HT1080 (cell line): ENCODE measurements around the gene MEGF11. TPM values are rescaled to one million over a fixed set of nuclear protein-coding genes. Genes with fewer than 3 reads are reported as not detected.
A peak's percentile ranks its signal among the peaks of the same experiment; 100 is the strongest.

Experiments
- DNase-seq: peaks from one replicate; pipeline ENCODE4 v3.0.0-alpha.2; 2015; ENCODE audit warnings: low read depth
- polyA plus RNA-seq, 2 experiments: library from polyadenylated mRNA; depleted of rRNA; stranded (reverse); fragments of >200 nt; gene quantifications; 2 replicates each; pipeline ENCODE4 v1.2.3, GENCODE V29; 2015
- total RNA-seq: library from RNA; depleted of rRNA; stranded (reverse); fragments of >200 nt; shearing (Covaris generic); gene quantifications from 2 replicates; pipeline ENCODE4 v1.2.3, GENCODE V29; 2014; rRNA removed

Gene MEGF11
- 0.07 and 0.11 TPM in 2 replicates for total RNA-seq
- polyA plus RNA-seq (2015; cell fraction: cytosol; rRNA removed), result 0.07 and 0.24 TPM in 2 replicates
- polyA plus RNA-seq (2015; cell fraction: nucleus; rRNA removed), result 0.15 TPM in 1 of 2 replicates, not detected in the other

DNA sequence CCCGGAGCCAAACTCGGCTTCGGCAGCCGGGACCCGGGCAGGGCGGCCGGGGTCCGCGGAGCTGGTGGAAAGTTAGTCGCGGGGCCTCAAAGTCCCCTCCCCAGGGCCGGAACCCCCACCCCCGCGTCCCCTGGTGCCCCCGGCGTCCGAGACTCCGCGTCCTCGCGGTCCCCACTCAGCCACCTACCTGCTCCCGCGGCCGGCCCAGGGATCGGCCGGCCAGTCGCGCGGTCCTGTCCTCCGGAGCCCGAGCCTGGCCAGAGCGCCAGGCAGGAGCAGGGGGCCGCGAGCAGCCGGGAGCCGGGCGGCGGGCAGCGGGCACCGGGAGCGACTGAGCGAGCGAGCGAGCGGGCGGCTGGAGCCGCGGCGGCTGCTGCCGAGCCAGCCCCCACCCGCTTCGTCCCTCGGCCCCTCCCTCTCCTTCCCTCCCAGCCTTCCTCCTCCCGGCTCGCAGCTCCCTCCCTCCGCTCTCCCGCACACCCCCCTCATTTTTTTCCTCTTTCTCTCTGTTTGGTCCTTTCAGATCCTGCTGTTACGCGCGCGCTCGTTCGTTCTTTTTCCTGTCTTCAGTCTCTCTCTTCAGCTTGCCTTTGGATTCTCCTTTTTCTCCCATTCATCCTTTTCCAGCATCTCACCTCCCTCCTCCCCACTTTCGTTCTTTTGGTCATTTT, at the start of gene MEGF11:
MEGF11 (minus strand) TSS at position 333 of the 671 bp plus-strand sequence. CDS start 125,347 bp downstream, outside the sequence.
- peak; percentile 24 for DNase-seq

DNA sequence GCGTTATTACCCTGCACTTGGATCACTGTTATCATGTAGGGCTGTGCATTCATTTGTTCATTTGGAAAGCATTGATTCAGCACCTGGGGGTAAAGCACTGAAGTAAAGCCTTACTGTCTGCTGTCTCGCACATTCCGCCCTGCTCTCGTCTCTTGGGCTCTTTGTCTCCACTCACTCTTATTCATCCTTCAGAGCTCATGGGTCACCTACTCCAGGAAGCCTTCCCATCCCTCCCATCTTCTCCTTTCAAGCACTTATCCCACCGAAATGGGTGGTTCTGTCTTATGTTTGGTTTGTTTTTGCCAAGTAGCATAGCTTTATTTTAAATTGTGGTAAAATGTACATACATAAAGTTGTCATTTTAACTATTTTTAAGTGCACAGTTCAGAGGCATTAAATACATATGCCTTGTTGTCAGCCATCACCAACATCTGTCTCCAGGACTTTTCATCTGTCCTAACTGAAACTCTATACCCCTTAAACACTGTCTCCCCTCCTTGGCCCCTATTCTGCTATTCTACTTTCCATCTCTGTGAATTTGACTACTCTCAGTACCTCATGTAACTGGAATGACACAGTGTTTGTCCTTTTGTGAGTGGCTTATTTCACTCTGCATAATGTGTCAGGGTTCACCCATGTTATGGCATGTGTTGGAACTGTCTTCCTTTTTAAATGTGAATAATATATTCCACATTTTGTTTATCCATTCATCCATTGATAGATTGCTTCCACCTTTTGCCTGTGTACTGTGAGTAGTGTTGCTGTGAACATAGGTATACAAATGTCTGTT, 49.1 kb upstream of the MEGF11 start:
- no peak for DNase-seq

GRCh38 chr15:66298803-66299251, 45.3 kb upstream of the MEGF11 start:
- DNase-seq, result no peak

DNA sequence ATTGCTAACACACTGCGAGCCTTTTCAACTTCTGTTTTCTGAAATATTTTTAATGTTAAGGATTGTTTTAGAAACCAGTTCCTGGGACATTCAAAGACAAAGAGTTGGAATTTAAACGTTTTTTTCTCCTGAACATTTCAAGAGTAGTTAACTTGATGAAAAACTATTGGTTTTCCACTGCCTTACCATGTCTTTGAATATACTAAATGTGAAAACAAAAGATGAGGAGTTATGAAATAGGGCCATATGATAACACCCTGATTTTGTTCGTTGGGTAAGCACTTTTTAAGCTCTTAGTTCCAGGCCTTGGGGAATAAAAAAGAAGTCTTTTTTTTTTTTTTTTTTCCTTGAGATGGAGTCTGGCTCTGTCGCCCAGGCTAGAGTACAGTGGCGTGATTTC, 42.6 kb upstream of the MEGF11 start:
- no peak for DNase-seq

DNA sequence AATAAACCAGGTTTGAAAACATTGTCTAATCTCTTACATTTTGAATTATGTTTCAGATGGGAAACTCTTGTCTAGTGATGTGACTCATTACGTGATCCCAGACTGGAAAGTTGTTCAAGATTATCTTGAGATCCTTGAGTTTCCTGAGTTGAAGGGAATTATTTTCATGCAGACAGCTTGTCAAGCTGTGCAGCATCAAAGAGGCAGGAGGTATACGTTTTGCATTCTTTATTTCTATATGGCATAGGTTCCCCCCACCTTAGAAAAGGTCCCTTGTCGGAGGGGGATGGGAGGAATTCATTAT, 41.3 kb upstream of the MEGF11 start:
- no peak for DNase-seq

- DNase-seq, result peak; percentile 81
These were observed 40.8 kb upstream of the MEGF11 start for GRCh38 chr15:66294157-66294931.

DNA sequence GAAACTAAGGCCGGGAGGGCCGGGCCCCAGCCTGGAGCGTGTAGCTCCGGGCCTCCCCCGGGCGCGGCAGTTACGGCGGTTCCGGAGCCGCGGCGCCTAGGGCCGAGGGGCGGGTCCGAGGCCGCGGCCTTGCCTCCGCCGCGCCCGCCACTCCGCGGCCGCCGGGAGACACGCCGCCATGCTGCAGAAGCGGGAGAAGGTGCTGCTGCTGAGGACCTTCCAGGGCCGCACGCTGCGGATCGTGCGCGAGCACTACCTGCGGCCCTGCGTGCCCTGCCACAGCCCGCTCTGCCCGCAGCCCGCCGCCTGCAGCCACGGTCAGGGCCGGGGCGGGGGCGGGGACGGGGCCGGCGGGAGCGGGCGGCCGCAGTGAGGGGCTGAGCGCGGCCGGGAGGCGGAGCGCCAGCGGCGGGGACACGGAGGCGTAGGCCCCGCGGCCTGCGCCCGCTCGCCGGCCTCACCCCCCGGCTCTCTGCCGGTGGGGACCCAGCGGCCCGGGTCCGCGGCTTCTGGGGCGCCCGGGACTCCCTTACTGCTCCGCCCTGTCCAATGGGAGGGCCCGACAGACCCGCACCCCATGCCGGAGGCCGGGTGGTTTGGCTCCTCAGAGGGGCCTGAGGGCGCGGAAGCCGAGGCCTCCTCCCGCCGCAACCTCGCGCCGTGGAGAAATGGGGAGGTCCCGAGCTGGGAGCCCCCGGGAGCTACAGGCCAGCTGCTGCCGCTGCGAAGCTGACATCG, 40.0 kb upstream of the MEGF11 start, which contains the start of gene DIS3L:
DIS3L (plus strand) TSS at position 150 of the 738 bp plus-strand sequence; CDS start at position 179, 29 bp downstream.
- DNase-seq, result peak; percentile 46

DNA sequence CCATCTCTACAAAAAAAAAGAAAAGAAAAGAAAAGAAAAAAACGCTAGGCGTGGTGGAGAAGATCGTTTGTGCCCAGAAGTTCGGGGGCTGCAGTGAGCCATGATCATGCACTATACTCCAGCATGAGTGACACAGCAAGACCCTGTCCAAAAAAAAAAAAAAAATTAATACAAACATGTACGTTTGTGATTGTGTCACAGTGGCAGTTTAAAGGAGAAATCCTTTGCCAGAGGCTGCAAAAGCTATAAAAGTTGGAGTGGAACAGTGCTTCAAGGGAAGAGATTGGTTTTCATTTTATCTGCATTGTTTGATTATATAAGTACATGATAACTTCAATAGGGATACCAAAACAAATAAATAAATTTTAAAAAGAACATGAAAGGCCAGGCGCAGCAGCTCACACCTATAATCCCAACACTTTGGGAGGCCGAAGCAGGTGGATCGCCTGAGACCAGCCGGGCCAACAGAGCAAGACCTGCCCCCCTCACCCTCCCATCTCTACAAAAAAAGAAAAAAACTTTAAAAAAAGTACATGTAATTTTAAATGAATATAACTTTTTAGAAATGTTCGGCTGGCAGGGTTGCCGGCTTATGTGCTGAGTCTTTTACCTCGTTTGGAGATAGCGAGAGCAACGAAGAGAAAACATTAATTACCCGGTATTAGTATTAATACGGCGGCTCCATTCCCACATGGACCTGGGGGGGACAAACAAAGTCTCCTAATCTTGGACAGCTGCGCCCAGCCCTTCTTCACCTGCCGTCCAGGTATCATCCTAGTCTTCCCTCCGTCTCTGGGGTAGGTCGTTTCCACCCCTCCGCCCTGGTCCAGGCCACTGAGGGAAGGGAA, 39.2 kb upstream of the MEGF11 start:
- peak; percentile 3 for DNase-seq

DNA sequence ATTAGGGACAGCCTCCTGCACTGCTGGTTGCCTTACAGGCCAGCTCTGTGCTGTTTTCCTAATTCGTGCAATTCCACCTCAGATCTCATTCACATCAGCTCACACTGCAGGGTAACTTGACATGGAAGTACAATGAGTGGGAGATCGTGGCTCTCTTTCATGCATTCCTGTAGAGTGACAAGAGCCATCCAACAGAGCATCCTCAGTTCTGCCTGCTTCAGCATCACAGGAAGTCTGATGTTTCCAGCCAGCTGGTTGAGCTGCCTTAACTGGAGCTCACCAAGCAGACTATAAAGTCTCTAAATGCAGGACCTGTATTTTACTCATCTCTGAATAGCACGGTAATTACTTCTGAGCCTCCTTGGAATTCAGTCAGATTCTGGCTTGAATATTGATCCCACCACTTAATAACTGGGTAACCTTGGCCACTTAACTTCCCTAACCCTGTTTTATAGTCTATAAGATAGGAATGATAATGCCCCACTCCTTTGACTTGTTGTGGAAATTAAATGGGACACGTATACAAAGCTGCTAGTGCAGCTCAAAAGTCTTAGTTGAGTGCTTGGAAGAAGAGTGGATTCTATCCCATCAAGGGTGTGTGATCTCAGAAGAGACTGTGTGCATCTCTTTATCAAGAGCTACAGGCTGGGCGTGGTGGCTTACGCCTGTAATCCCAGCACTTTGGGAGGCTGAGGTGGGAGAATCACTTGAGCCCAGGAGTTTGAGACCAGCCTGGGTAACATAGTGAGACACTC, 38.4 kb upstream of the MEGF11 start:
- DNase-seq, result peak; percentile 21

DNA sequence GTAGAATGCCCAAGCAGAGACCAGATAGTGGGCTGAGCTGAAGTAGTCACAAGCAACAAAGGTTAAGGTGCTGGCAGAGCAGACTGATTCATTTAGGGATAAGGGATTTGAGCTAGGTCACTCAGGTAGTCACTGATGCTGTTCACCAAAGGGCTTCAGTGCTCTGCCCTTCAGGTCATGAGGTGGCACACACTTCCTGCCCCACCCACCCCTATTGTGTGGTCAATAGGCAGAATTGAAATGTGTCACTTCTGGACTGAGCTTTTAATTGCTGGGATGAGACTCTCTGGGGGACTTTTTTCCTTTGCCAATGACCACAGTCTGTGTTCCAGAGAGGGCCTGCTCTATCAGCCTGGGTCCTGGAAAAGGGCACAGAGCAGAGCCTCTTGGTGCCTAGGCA, 37.0 kb upstream of the MEGF11 start:
- DNase-seq, result peak; percentile 7

DNA sequence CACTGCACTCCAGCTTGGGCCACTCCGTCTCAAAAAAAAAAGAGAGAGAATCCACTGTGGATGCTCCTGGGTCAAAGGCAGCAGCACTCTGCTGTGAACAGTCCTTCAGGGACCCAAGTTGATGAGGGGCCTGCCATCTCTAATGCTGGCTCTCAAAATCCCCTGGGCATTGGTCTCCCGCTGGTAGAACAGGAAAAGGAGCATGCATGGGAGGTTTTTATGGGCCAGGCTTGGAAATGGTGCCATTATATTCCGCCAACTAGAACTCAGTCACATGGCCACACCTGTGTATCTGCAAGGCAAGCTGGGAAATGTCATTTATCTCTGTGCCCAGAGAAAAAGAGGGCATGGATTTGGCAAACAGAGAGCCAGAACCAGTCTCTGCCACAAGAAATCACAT, 36.5 kb upstream of the MEGF11 start:
- no peak for DNase-seq

DNA sequence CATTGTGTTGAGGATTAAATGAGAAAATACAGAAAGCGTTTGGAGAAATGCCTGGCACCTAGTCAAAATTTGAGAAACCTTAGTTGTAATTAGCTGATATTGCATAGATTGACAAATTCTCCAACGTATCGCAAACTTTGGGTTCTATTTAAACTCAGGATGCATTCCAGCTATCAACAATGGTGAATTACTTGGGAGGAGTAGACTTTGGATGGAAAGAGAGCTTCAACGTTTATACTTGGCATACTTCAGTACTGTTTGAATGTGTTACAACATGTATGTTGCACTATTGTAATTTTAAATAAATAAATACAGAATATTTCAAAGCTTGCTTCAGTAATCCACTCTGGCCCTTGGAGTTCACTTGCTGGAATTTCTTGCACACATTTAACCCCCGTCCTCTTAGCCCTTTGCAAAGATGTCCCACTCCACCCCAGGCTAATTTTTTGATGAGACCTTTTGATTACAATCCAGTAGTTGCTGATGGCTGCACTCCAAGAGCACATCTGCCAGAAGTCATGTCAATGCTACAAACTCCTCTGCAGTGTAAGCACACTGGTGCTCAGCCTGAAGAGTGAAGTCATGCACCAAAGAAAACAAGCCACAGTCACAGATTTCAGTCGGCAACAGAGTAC, 35.1 kb upstream of the MEGF11 start:
- no peak for DNase-seq

DNA sequence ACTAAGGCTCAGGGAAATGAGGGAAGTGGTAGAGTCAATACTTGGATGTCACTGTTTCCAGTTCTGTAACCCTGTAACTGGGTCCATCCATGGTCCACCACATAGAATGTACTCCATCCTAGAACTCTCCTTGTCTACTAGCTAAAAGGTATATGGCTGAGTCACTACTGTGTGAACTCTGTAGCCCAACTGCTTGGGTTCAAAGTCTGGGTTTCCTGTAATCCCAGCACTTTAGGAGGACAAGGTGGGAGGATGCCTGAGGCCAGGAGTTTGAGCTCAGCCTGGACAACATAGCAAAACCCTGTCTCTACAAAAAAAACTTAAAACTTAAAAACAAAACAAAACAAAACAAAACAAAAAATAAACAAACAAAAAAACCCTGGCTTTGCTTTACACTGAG, 34.5 kb upstream of the MEGF11 start:
- no peak for DNase-seq

GRCh38 chr15:66287461-66288057, 34.0 kb upstream of the MEGF11 start:
- peak; percentile 50 for DNase-seq

GRCh38 chr15:66285533-66286280, 32.2 kb upstream of the MEGF11 start:
- peak; percentile 4 for DNase-seq

DNA sequence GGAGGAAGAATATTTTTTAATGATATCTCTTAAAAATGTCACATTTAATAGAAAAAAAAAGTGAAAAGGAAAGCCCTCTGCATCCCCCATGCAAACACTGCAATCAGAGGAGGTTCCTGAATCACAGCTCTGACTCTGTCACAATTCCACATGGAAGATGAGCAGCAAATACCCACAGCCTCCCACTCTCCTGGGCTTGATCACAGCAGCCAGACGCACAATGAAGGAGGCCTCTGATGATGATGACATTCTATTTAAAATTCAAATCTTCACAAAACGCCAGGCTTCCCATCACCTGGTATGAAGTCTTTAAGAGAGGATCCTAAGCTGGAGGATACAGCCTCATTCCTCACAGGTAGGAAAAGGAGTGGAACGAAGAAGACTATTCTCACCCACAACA, 30.7 kb upstream of the MEGF11 start:
- no peak for DNase-seq

DNA sequence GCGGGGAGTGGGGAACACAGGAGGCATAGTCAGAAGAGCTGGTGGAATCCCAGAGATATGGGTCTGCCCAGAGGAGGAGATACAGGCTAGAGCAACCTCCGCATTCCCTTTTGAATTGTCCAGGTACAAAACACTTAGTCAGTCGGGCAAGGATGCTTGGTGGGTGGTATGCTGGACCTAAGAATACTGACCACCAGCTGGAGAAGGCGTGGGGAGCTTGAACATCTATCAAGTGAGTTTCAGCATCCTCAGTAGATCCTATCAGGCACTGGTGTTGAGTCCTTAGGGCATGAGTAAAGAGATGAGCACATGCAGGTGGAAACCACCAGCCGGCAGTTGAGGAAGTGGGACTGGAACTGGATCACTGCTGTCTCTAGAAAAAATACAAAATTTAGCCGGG, 25.1 kb upstream of the MEGF11 start:
- no peak for DNase-seq

GRCh38 chr15:66278056-66278455, 24.5 kb upstream of the MEGF11 start:
- DNase-seq, result no peak
